Activated CD4-positive, alpha-beta T cell treated with anti-CD3 and anti-CD28 coated beads for 36 hours (primary cell): ENCODE measurements around the gene TENM3. TPM values are rescaled to one million over a fixed set of nuclear protein-coding genes. Genes with fewer than 3 reads are reported as not detected.

ENCODE experiments used
- ATAC-seq: fragments of 200-7000 bp; cut with Tn5 transposase; one replicate; pipeline ENCODE4 v1.10.0; 2021; ENCODE audit warnings: mild to moderate bottlenecking, moderate library complexity
- CTCF ChIA-PET: fragments of 350-600 bp; sonication (Branson Sonifier 250); formaldehyde crosslinking; loops from one replicate; lab custom pipeline; 2021; ENCODE audit warnings: antibody characterized with exemption; lab: Charles Lee
- POLR2A ChIA-PET: fragments of 350-600 bp; sonication (Branson Sonifier 250); formaldehyde crosslinking; loops from one replicate; lab custom pipeline; 2021; ENCODE audit warnings: antibody characterized with exemption, inconsistent platforms; lab: Charles Lee
- DNase-seq: peaks from one replicate; pipeline ENCODE4 v3.0.0-alpha.2; 2020
- H3K27ac Mint-ChIP-seq: one replicate; pipeline ENCODE4 v1.8.0; 2021; ENCODE audit warnings: mixed read lengths
- H3K27me3 Mint-ChIP-seq: one replicate; pipeline ENCODE4 v1.8.0; 2021; ENCODE audit warnings: mixed read lengths
- H3K36me3 Mint-ChIP-seq: one replicate; pipeline ENCODE4 v1.8.0; 2021; ENCODE audit warnings: low read depth, mixed read lengths
- H3K4me1 Mint-ChIP-seq: one replicate; pipeline ENCODE4 v1.8.0; 2021; ENCODE audit warnings: mixed read lengths
- H3K4me3 Mint-ChIP-seq: one replicate; pipeline ENCODE4 v1.8.0; 2021; ENCODE audit warnings: mild to moderate bottlenecking, moderate library complexity, mixed read lengths
- H3K9me3 Mint-ChIP-seq: one replicate; pipeline ENCODE4 v1.8.0; 2021; ENCODE audit warnings: low read depth, mixed read lengths
- intact Hi-C, 2 experiments: fragments of 100-400 bp; cut with DNase I in 1 of 2; cut with micrococcal nuclease in 1 of 2; formaldehyde crosslinking; loops; one replicate each; pipeline versions ENCODE4 v1.14.2 to v1.15.1; 2022 to 2024; cut with DNase I, micrococcal nuclease
- total RNA-seq, 2 experiments: library from RNA; stranded (reverse); gene quantifications; one replicate each; pipeline ENCODE4 v1.2.3, GENCODE V29; 2021

Gene TENM3
- total RNA-seq, 2 experiments from 2014 or later, result not detected

GRCh38 chr4:182278729-182279128, 35.5 kb downstream of the TENM3 start:
- no peaks in the 10 kb centered on the region for H3K4me1 Mint-ChIP-seq

GRCh38 chr4:182280436-182281111, 37.4 kb downstream of the TENM3 start:
- H3K4me1 Mint-ChIP-seq, result no peaks in the 10 kb centered on the region
- ATAC-seq, result no peak
- intact Hi-C loops, result no loop called here
- H3K4me3 Mint-ChIP-seq, result no peak overlapping the region
- H3K27ac Mint-ChIP-seq, result no peak overlapping the region
- H3K9me3 Mint-ChIP-seq, result no peaks in the 10 kb centered on the region
- no peaks in the 10 kb centered on the region for H3K27me3 Mint-ChIP-seq
- H3K36me3 Mint-ChIP-seq, result no peaks in the 10 kb centered on the region
- DNase-seq, result no peak
- CTCF ChIA-PET, result no interaction called here
- POLR2A ChIA-PET, result no interaction called here

More at GRCh38 chr4:182278729-182279128, 35.5 kb downstream of the TENM3 start:
- H3K27ac Mint-ChIP-seq, result no peak overlapping the region
- no peak for DNase-seq
- H3K27me3 Mint-ChIP-seq, result no peaks in the 10 kb centered on the region
- H3K4me3 Mint-ChIP-seq, result no peak overlapping the region
- ChIA-PET POLR2A (no interaction called here), CTCF (no interaction called here)
- intact Hi-C loops, result no loop called here
- no peaks in the 10 kb centered on the region for H3K9me3 Mint-ChIP-seq
- no peaks in the 10 kb centered on the region for H3K36me3 Mint-ChIP-seq
- ATAC-seq, result no peak

- CTCF ChIA-PET, result no interaction called here
- DNase-seq (no peak), ATAC-seq (no peak)
- H3K4me3 Mint-ChIP-seq, result no peak overlapping the region
- intact Hi-C loops, result no loop called here
- no peaks in the 10 kb centered on the region for H3K27me3 Mint-ChIP-seq
- no peaks in the 10 kb centered on the region for H3K36me3 Mint-ChIP-seq
- H3K4me1 Mint-ChIP-seq, result no peaks in the 10 kb centered on the region
- H3K9me3 Mint-ChIP-seq, result no peaks in the 10 kb centered on the region
- POLR2A ChIA-PET, result no interaction called here
- no peak overlapping the region for H3K27ac Mint-ChIP-seq
Observed at GRCh38 chr4:182286035-182286434, 42.8 kb downstream of the TENM3 start.

- DNase-seq (no peak), ATAC-seq (no peak)
- no peaks in the 10 kb centered on the region for H3K36me3 Mint-ChIP-seq
- H3K9me3 Mint-ChIP-seq, result no peaks in the 10 kb centered on the region
- H3K27ac Mint-ChIP-seq, result no peak overlapping the region
- ChIA-PET POLR2A (no interaction called here), CTCF (no interaction called here)
- no peaks in the 10 kb centered on the region for H3K27me3 Mint-ChIP-seq
- H3K4me3 Mint-ChIP-seq, result no peak overlapping the region
- no peaks in the 10 kb centered on the region for H3K4me1 Mint-ChIP-seq
- intact Hi-C loops, result no loop called here
Observed at GRCh38 chr4:182286931-182287330, 43.7 kb downstream of the TENM3 start.

GRCh38 chr4:182288534-182288933, 45.3 kb downstream of the TENM3 start:
- H3K36me3 Mint-ChIP-seq, result no peaks in the 10 kb centered on the region
- H3K27ac Mint-ChIP-seq, result no peak overlapping the region
- DNase-seq (no peak), ATAC-seq (no peak)
- H3K4me3 Mint-ChIP-seq, result no peak overlapping the region
- no peaks in the 10 kb centered on the region for H3K4me1 Mint-ChIP-seq
- ChIA-PET POLR2A (no interaction called here), CTCF (no interaction called here)
- intact Hi-C loops, result no loop called here
- H3K9me3 Mint-ChIP-seq, result no peaks in the 10 kb centered on the region
- H3K27me3 Mint-ChIP-seq, result no peaks in the 10 kb centered on the region

- Mint-ChIP-seq H3K4me1 (no peaks in the 10 kb centered on the region), H3K9me3 (no peaks in the 10 kb centered on the region), H3K27ac (no peak overlapping the region), H3K27me3 (no peaks in the 10 kb centered on the region), H3K4me3 (no peak overlapping the region), H3K36me3 (no peaks in the 10 kb centered on the region)
- intact Hi-C loops, result no loop called here
- no peak for ATAC-seq
- CTCF ChIA-PET, result no interaction called here
- no peak for DNase-seq
- POLR2A ChIA-PET, result interaction anchor here (0.6 kb wide), 1 partner anchor 474 kb away, joined by 3 read pairs; no protein-coding TSS in a partner anchor
Observed at GRCh38 chr4:182289809-182290208, 46.6 kb downstream of the TENM3 start.

GRCh38 chr4:182291175-182291574, 48.0 kb downstream of the TENM3 start:
- Mint-ChIP-seq H3K36me3 (no peaks in the 10 kb centered on the region), H3K4me1 (no peaks in the 10 kb centered on the region), H3K4me3 (no peak overlapping the region), H3K9me3 (no peaks in the 10 kb centered on the region), H3K27ac (no peak overlapping the region), H3K27me3 (no peaks in the 10 kb centered on the region)
- POLR2A ChIA-PET, result no interaction called here
- ATAC-seq (no peak), DNase-seq (no peak)
- CTCF ChIA-PET, result no interaction called here
- intact Hi-C loops, result no loop called here

- ChIA-PET CTCF (no interaction called here), POLR2A (no interaction called here)
- Mint-ChIP-seq H3K27ac (no peak overlapping the region), H3K27me3 (no peaks in the 10 kb centered on the region), H3K4me1 (no peaks in the 10 kb centered on the region), H3K9me3 (no peaks in the 10 kb centered on the region), H3K36me3 (no peaks in the 10 kb centered on the region), H3K4me3 (no peak overlapping the region)
- no peak for DNase-seq
- intact Hi-C loops, result no loop called here
- no peak for ATAC-seq
Observed at GRCh38 chr4:182291597-182292270, 48.5 kb downstream of the TENM3 start.

GRCh38 chr4:182292612-182293011, 49.4 kb downstream of the TENM3 start:
- CTCF ChIA-PET, result no interaction called here

GRCh38 chr4:182293691-182294255, 50.6 kb downstream of the TENM3 start:
- Mint-ChIP-seq H3K4me3 (no peak overlapping the region), H3K36me3 (no peaks in the 10 kb centered on the region), H3K9me3 (no peaks in the 10 kb centered on the region), H3K27ac (no peak overlapping the region), H3K27me3 (peaks cover 2% of the 10 kb centered on the region), H3K4me1 (no peaks in the 10 kb centered on the region)
- no peak for DNase-seq
- ChIA-PET POLR2A (no interaction called here), CTCF (no interaction called here)
- intact Hi-C loops, result no loop called here
- no peak for ATAC-seq

More at GRCh38 chr4:182292612-182293011, 49.4 kb downstream of the TENM3 start:
- POLR2A ChIA-PET, result no interaction called here
- no peak overlapping the region for H3K27ac Mint-ChIP-seq
- ATAC-seq (no peak), DNase-seq (no peak)
- intact Hi-C loops, result no loop called here
- no peaks in the 10 kb centered on the region for H3K27me3 Mint-ChIP-seq
- no peaks in the 10 kb centered on the region for H3K4me1 Mint-ChIP-seq
- no peaks in the 10 kb centered on the region for H3K9me3 Mint-ChIP-seq
- H3K4me3 Mint-ChIP-seq, result no peak overlapping the region
- no peaks in the 10 kb centered on the region for H3K36me3 Mint-ChIP-seq

GRCh38 chr4:182294451-182294850, 51.2 kb downstream of the TENM3 start:
- Mint-ChIP-seq H3K9me3 (no peaks in the 10 kb centered on the region), H3K4me1 (no peaks in the 10 kb centered on the region), H3K27ac (no peak overlapping the region), H3K27me3 (peaks cover 2% of the 10 kb centered on the region), H3K4me3 (no peak overlapping the region), H3K36me3 (no peaks in the 10 kb centered on the region)
- DNase-seq (no peak), ATAC-seq (no peak)
- ChIA-PET CTCF (no interaction called here), POLR2A (no interaction called here)
- intact Hi-C loops, result no loop called here

- DNase-seq, result no peak
- Mint-ChIP-seq H3K4me1 (no peaks in the 10 kb centered on the region), H3K27ac (no peak overlapping the region), H3K4me3 (no peak overlapping the region), H3K9me3 (no peaks in the 10 kb centered on the region), H3K36me3 (no peaks in the 10 kb centered on the region), H3K27me3 (peaks cover 2% of the 10 kb centered on the region)
- no peak for ATAC-seq
- ChIA-PET CTCF (no interaction called here), POLR2A (no interaction called here)
- intact Hi-C loops, result no loop called here
Observed at GRCh38 chr4:182297659-182298058, 54.5 kb downstream of the TENM3 start.
